Ectodermal cell (in vitro differentiated cells): Measurements from ENCODE around the gene SHISAL1.

Experiments
- H3K27ac ChIP-seq: 2 replicates; pipeline ENCODE4 v1.7.0; 2013; ENCODE audit warnings: mild to moderate bottlenecking, low read depth, low read length; ENCODE audit not compliant: insufficient read depth, poor library complexity, severe bottlenecking
- H3K27me3 ChIP-seq: 2 replicates; pipeline ENCODE4 v1.7.0; 2013; ENCODE audit warnings: mild to moderate bottlenecking, low read length; ENCODE audit not compliant: insufficient read depth, control insufficient read depth, poor library complexity, severe bottlenecking
- H3K36me3 ChIP-seq: one replicate; pipeline ENCODE4 v1.7.0; 2013; ENCODE audit warnings: low read length; ENCODE audit not compliant: control insufficient read depth, insufficient read depth
- H3K4me1 ChIP-seq: one replicate; pipeline ENCODE4 v1.7.0; 2013; ENCODE audit warnings: low read length; ENCODE audit not compliant: control insufficient read depth, insufficient read depth
- H3K4me3 ChIP-seq: 2 replicates; pipeline ENCODE4 v1.7.0; 2013; ENCODE audit warnings: low read depth, low read length, control low read depth; ENCODE audit not compliant: insufficient read depth
- H3K9me3 ChIP-seq: 2 replicates; pipeline ENCODE4 v1.7.0; 2013; ENCODE audit warnings: mild to moderate bottlenecking, low read length, moderate library complexity; ENCODE audit not compliant: control insufficient read depth
- WGBS, 2 experiments: methylation state at CpG; one replicate each; pipeline ENCODE4 v1.1.7; 2013; ENCODE audit warnings: missing lambda C conversion rate in 2 of 2; 5-methylcytosine and 5-hydroxymethylcytosine counted together

Gene SHISAL1

GRCh38 chr22:44280665-44281188, 32.0 kb downstream of the SHISAL1 start:
- Histone ChIP-seq H3K4me3 (no peak overlapping the region), H3K9me3 (no peaks in the 10 kb centered on the region), H3K4me1 (peaks cover 61% of the 10 kb centered on the region), H3K27me3 (no peaks in the 10 kb centered on the region), H3K27ac (no peak overlapping the region), H3K36me3 (no peaks in the 10 kb centered on the region)
- 93% methylated on average over 9 of the region's 9 CpGs for WGBS, 2 experiments

- Histone ChIP-seq H3K36me3 (no peaks in the 10 kb centered on the region), H3K4me1 (peaks cover 67% of the 10 kb centered on the region), H3K27ac (no peak overlapping the region), H3K9me3 (no peaks in the 10 kb centered on the region), H3K4me3 (no peak overlapping the region), H3K27me3 (no peaks in the 10 kb centered on the region)
- 86 to 88% methylated on average over 9 of the region's 9 CpGs for WGBS, 2 experiments
These were observed 33.7 kb downstream of the SHISAL1 start for GRCh38 chr22:44279069-44279360.

- H3K36me3 ChIP-seq, result no peaks in the 10 kb centered on the region
- no peaks in the 10 kb centered on the region for H3K9me3 ChIP-seq
- H3K4me1 ChIP-seq, result peaks cover 67% of the 10 kb centered on the region
- H3K27me3 ChIP-seq, result no peaks in the 10 kb centered on the region
- H3K27ac ChIP-seq, result no peak overlapping the region
- no peak overlapping the region for H3K4me3 ChIP-seq
- 91% methylated on average over 17 of the region's 17 CpGs for WGBS, 2 experiments
These were observed 34.3 kb downstream of the SHISAL1 start for GRCh38 chr22:44278243-44279068.

- no peaks in the 10 kb centered on the region for H3K9me3 ChIP-seq
- H3K4me1 ChIP-seq, result peaks cover 63% of the 10 kb centered on the region
- no peak overlapping the region for H3K27ac ChIP-seq
- H3K36me3 ChIP-seq, result no peaks in the 10 kb centered on the region
- H3K27me3 ChIP-seq, result no peaks in the 10 kb centered on the region
- WGBS, 2 experiments, result 84 to 88% methylated on average over 13 of the region's 13 CpGs
- no peak overlapping the region for H3K4me3 ChIP-seq
These were observed 35.2 kb downstream of the SHISAL1 start for GRCh38 chr22:44277386-44278135.

DNA sequence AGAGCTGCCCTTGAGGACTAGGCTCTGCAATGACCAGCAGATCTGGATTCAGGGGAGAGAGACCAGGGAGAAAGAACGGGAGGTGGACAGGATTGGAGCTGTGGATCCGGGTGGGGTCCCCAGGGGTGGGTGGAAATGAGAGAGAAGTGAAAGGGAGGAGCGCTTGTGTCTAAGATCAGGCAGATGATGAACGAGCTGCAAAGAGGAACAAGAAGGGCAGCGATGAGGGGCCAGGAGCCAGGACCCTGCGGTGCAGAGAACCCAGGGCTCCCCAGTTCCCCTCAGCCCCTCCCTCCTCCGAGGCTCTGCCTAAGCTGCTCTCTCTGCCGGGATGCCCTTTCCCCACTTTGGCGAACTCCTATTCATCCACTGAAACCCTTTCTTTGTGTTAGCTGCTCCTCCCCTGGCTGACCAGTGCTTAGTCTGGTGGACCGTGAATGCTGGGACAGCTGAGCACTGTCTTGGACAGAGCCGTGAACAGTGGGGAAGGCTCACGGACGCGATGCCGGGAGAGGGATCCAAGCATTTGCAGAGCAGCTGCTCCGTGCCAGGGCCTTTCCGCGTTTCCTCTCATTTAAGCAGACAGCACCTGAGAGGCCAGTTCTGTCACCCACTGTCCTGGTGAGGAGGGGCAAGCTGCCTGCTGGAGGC, 35.9 kb downstream of the SHISAL1 start:
- no peaks in the 10 kb centered on the region for H3K36me3 ChIP-seq
- no peak overlapping the region for H3K4me3 ChIP-seq
- H3K4me1 ChIP-seq, result peaks cover 60% of the 10 kb centered on the region
- no peaks in the 10 kb centered on the region for H3K27me3 ChIP-seq
- peak overlapping the region; percentile 57 for H3K27ac ChIP-seq
- H3K9me3 ChIP-seq, result no peaks in the 10 kb centered on the region
- WGBS, 2 experiments, result 64 to 65% methylated on average over 18 of the region's 18 CpGs

GRCh38 chr22:44276041-44276440, 36.7 kb downstream of the SHISAL1 start:
- Histone ChIP-seq H3K27ac (no peak overlapping the region), H3K4me3 (no peak overlapping the region), H3K4me1 (peaks cover 62% of the 10 kb centered on the region), H3K9me3 (no peaks in the 10 kb centered on the region), H3K27me3 (no peaks in the 10 kb centered on the region), H3K36me3 (no peaks in the 10 kb centered on the region)
- 64 to 73% methylated on average over 10 of the region's 10 CpGs for WGBS, 2 experiments

DNA sequence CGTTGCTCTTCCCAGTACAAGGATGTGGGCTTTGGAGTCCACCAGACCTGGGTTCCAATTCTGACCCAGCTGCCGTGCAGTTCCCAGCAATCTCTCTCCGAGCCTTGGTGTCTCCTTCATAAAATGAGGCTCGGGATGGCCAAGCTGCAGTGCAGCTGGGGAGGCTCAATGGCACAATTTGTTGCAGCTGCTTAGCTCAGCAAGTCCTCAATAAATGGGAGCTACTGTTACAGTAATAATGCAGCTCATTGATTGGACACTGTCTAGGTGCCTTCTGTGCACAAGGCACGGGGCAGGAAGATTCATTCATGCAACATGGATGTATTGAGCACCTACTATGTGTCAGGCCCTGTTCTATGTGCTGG, 37.1 kb downstream of the SHISAL1 start:
- Histone ChIP-seq H3K27ac (no peak overlapping the region), H3K4me1 (peaks cover 66% of the 10 kb centered on the region)
- WGBS, 2 experiments, result 92 to 94% methylated on average over 5 of the region's 5 CpGs

DNA sequence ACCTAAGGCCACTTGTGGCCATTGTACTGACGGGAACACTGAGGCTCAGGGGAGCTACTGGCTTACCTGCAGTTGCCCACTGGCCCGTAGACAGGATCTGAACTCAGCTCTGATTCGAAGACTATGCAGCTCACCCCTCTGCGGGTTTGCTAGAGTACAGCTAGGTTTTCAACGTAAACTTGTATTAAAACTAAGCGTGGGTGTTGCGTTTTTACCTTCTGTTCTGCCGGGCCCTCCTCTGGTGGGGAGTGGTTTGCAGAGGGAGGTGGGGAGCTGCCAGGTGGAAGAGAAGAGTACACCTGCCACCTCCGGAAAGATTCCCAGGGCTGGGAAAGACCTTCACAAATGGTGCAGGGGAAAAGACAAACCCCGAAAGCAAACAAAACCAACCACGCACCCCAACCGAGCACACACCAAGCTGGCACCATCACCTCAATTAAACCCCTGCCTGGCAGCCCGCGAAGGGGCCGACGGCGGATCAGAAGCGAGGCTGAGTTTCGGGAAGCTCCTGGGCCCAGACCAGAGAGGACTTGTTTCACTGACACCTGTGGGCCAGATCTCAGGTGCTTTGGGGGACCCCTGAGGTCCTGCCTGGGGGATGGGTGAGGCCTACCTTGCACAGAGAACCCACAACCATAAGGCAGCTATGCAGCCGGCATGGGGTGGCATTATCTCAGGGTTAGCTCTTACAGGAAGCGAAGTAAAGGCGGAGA, 37.7 kb downstream of the SHISAL1 start:
- WGBS, 2 experiments, result 94 to 96% methylated on average over 22 of the region's 22 CpGs
- H3K9me3 ChIP-seq, result no peaks in the 10 kb centered on the region
- no peak overlapping the region for H3K4me3 ChIP-seq
- H3K4me1 ChIP-seq, result peaks cover 65% of the 10 kb centered on the region
- H3K36me3 ChIP-seq, result no peaks in the 10 kb centered on the region
- no peaks in the 10 kb centered on the region for H3K27me3 ChIP-seq
- no peak overlapping the region for H3K27ac ChIP-seq

More for the DNA sequence above, 37.1 kb downstream of the SHISAL1 start:
- Histone ChIP-seq H3K4me3 (no peak overlapping the region), H3K36me3 (no peaks in the 10 kb centered on the region), H3K27me3 (no peaks in the 10 kb centered on the region), H3K9me3 (no peaks in the 10 kb centered on the region)

DNA sequence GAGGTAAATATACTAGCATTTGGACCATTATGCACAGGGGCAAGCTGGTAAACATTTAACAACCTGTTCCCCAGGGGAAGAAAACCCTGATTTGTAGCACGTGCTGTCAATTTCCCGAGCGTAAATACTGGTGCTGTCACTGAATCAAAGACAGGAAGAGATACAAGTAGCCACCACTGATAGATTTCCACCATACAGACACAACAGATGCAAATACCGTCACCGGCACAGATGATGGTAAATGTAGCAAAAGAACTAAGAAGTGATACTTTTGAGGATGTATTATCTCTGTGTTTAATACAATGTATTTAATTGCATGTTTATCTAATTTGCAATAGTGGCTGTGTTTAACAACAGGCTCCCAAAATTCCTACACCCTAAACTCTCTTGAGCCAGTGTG, 39.6 kb downstream of the SHISAL1 start:
- Histone ChIP-seq H3K36me3 (no peaks in the 10 kb centered on the region), H3K27me3 (no peaks in the 10 kb centered on the region), H3K4me1 (peaks cover 46% of the 10 kb centered on the region), H3K9me3 (no peaks in the 10 kb centered on the region), H3K4me3 (no peak overlapping the region), H3K27ac (no peak overlapping the region)
- WGBS, 2 experiments, result 86 to 89% methylated on average over 4 to 5 of the region's 5 CpGs
